Caco-2 (cell line): ENCODE measurements around the gene PES1. TPM values are rescaled to one million over a fixed set of nuclear protein-coding genes. Genes with fewer than 3 reads are reported as not detected.
"Not testable (repeated sequence)": the region's sequence is repeated elsewhere in the genome, so short reads cannot be mapped to it uniquely, and the experiment has no call there.

Experiments
- BruUV-seq: library from RNA; stranded (reverse); fragments of 400-500 nt; replicated peaks from 2 replicates; lab custom pipeline; 2021; lab: Mats Ljungman, UMichigan
- CTCF ChIA-PET: fragments of 300-600 bp; sonication (Branson Sonifier 250); formaldehyde crosslinking; loops from one replicate; lab custom pipeline; 2022; ENCODE audit warnings: antibody characterized with exemption; lab: Charles Lee
- POLR2A ChIA-PET: fragments of 300-600 bp; sonication (Branson Sonifier 250); formaldehyde crosslinking; loops from one replicate; lab custom pipeline; 2022; ENCODE audit warnings: antibody characterized with exemption; lab: Charles Lee
- DNase-seq, 2 experiments: peaks; one replicate each; pipeline versions ENCODE4 v3.0.0 to v3.0.0-alpha.2; 2020 to 2022
- H3K27me3 ChIP-seq: replicated peaks from 2 replicates; pipeline ENCODE4 v1.6.0; 2011; ENCODE audit warnings: low read length; ENCODE audit not compliant: control insufficient read depth, insufficient read depth
- H3K36me3 ChIP-seq: 2 replicates; pipeline ENCODE4 v1.5.1; 2011; ENCODE audit warnings: low read length; ENCODE audit not compliant: control insufficient read depth, insufficient read depth
- H3K4me1 ChIP-seq: fragments of 250-450 bp; sonication (Bioruptor Pico); 2 replicates; pipeline ENCODE4 v1.5.1; 2020; ENCODE audit warnings: mild to moderate bottlenecking
- H3K4me3 ChIP-seq: 2 replicates; pipeline ENCODE4 v1.5.1; 2011; ENCODE audit warnings: low read depth, mild to moderate bottlenecking, control low read depth, low read length
- H3K9me3 ChIP-seq: fragments of 250-450 bp; sonication (Bioruptor Pico); 2 replicates; pipeline ENCODE4 v1.5.1; 2020; ENCODE audit warnings: mild to moderate bottlenecking, moderate library complexity
- H3K27ac Mint-ChIP-seq: one replicate; pipeline ENCODE4 v1.8.0; 2022; ENCODE audit warnings: mixed read lengths; ENCODE audit not compliant: unreplicated experiment
- H3K27me3 Mint-ChIP-seq: one replicate; pipeline ENCODE4 v1.8.0; 2022; ENCODE audit warnings: mixed read lengths; ENCODE audit not compliant: insufficient read depth, unreplicated experiment
- H3K36me3 Mint-ChIP-seq: one replicate; pipeline ENCODE4 v1.8.0; 2022; ENCODE audit warnings: mild to moderate bottlenecking, mixed read lengths; ENCODE audit not compliant: insufficient read depth, unreplicated experiment
- H3K4me1 Mint-ChIP-seq: one replicate; pipeline ENCODE4 v1.8.0; 2022; ENCODE audit warnings: low read depth, mixed read lengths; ENCODE audit not compliant: unreplicated experiment
- H3K4me3 Mint-ChIP-seq: one replicate; pipeline ENCODE4 v1.8.0; 2022; ENCODE audit warnings: mild to moderate bottlenecking, moderate library complexity, mixed read lengths; ENCODE audit not compliant: unreplicated experiment
- H3K9me3 Mint-ChIP-seq: one replicate; pipeline ENCODE4 v1.8.0; 2022; ENCODE audit warnings: mixed read lengths; ENCODE audit not compliant: unreplicated experiment
- CTCF ChIP-seq, 2 experiments: fragments of 200-600 bp in 1 of 2; IDR thresholded peaks; 1 replicate in 1 of 2; 2 replicates in 1 of 2; pipeline versions ENCODE4 v1.5.1 to v1.8.0; 2011 to 2022; ENCODE audit warnings: antibody characterized with exemption in 1 of 2, control low read depth in 1 of 2, inconsistent platforms in 1 of 2, low read depth in 1 of 2, low read length in 1 of 2, mild to moderate bottlenecking in 1 of 2, moderate library complexity in 1 of 2; ENCODE audit not compliant: insufficient read depth in 1 of 2, severe bottlenecking in 1 of 2, unreplicated experiment in 1 of 2
- intact Hi-C: fragments of 100-400 bp; cut with micrococcal nuclease; formaldehyde crosslinking; loops from one replicate; pipeline ENCODE4 v1.10.0; 2022; ENCODE audit not compliant: unreplicated experiment
- total RNA-seq: library from RNA; stranded (reverse); gene quantifications from 2 replicates; pipeline ENCODE4 v1.2.3, GENCODE V29; 2022

Gene PES1
- total RNA-seq, 1 experiment from 2014 or later: 110 TPM

DNA sequence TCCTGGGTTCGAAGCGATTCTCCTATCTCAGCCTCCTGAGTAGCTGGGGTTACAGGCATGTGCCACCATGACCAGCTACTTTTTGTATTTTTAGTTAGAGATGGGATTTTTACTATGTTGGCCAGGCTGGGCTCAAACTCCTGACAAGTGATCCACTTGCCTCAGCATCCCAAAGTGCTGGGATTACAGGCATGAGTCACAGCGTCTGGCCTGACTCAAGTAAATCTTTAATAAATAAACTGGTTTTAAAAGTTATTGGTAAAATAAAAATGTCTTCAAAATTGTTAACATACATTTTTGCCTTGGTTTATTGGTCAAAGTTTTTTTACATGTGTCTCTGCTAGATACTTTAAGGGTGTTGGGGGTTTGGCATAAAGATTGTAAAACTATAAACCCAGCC lies 7.3 kb upstream of the PES1 start:
- Mint-ChIP-seq H3K4me3 (no peak overlapping the region), H3K27ac (no peak overlapping the region), H3K36me3 (no peaks in the 10 kb centered on the region), H3K4me1 (no peaks in the 10 kb centered on the region), H3K27me3 (no peaks in the 10 kb centered on the region), H3K9me3 (no peaks in the 10 kb centered on the region)
- H3K4me1 ChIP-seq: no peaks in the 10 kb centered on the region
- no peak for DNase-seq
- no peaks in the 10 kb centered on the region for H3K9me3 ChIP-seq
- BruUV-seq: no TSS peak
- ChIA-PET POLR2A (no interaction called here), CTCF (no interaction called here)
- intact Hi-C loops: no loop called here
- TF ChIP-seq CTCF (IDR thresholded peaks at IDR 0.05; ENCODE audit: insufficient read depth in 1 of 2, low read depth in 1 of 2, low read length in 1 of 2, severe bottlenecking in 1 of 2, unreplicated experiment in 1 of 2): no peak
- H3K27me3 ChIP-seq: no peaks in the 10 kb centered on the region
- no peak overlapping the region for H3K4me3 ChIP-seq
- no peaks in the 10 kb centered on the region for H3K36me3 ChIP-seq

- no peak for TF ChIP-seq CTCF (IDR thresholded peaks at IDR 0.05; ENCODE audit: insufficient read depth in 1 of 2, low read depth in 1 of 2, low read length in 1 of 2, severe bottlenecking in 1 of 2, unreplicated experiment in 1 of 2)
- Histone ChIP-seq H3K9me3 (no peaks in the 10 kb centered on the region), H3K4me1 (no peaks in the 10 kb centered on the region), H3K36me3 (no peaks in the 10 kb centered on the region), H3K4me3 (no peak overlapping the region), H3K27me3 (no peaks in the 10 kb centered on the region)
- no peak overlapping the region for H3K27ac Mint-ChIP-seq
- ChIA-PET CTCF (interaction anchor here (1.1 kb wide), 1 partner anchor 9 kb away, joined by 3 read pairs; no protein-coding TSS in a partner anchor), POLR2A (interaction anchor here (0.6 kb wide), 2 partner anchors 11 to 31 kb away, joined by 3 read pairs; partner anchors contain the start of gene TCN2)
- H3K36me3 Mint-ChIP-seq: no peaks in the 10 kb centered on the region
- no peak overlapping the region for H3K4me3 Mint-ChIP-seq
- intact Hi-C loops: no loop called here
- no peaks in the 10 kb centered on the region for H3K9me3 Mint-ChIP-seq
- no TSS peak for BruUV-seq
- H3K4me1 Mint-ChIP-seq: no peaks in the 10 kb centered on the region
- H3K27me3 Mint-ChIP-seq: peaks cover 4% of the 10 kb centered on the region
- no peak for DNase-seq
These were observed 5.2 kb upstream of the PES1 start for GRCh38 chr22:30596886-30597285.

GRCh38 chr22:30596199-30596598 lies 4.5 kb upstream of the PES1 start:
- Mint-ChIP-seq H3K9me3 (no peaks in the 10 kb centered on the region), H3K27ac (no peak overlapping the region), H3K36me3 (no peaks in the 10 kb centered on the region), H3K4me1 (no peaks in the 10 kb centered on the region), H3K4me3 (no peak overlapping the region), H3K27me3 (peaks cover 4% of the 10 kb centered on the region)
- H3K27me3 ChIP-seq: no peaks in the 10 kb centered on the region
- no peaks in the 10 kb centered on the region for H3K36me3 ChIP-seq
- ChIA-PET POLR2A (no interaction called here), CTCF (interaction anchor here (0.6 kb wide), 1 partner anchor 10 kb away, joined by 4 read pairs; no protein-coding TSS in a partner anchor)
- no peak for TF ChIP-seq CTCF (IDR thresholded peaks at IDR 0.05; ENCODE audit: insufficient read depth in 1 of 2, low read depth in 1 of 2, low read length in 1 of 2, severe bottlenecking in 1 of 2, unreplicated experiment in 1 of 2)
- no peaks in the 10 kb centered on the region for H3K9me3 ChIP-seq
- BruUV-seq: no TSS peak
- DNase-seq: no peak
- H3K4me1 ChIP-seq: no peaks in the 10 kb centered on the region
- H3K4me3 ChIP-seq: no peak overlapping the region
- intact Hi-C loops: no loop called here

DNA sequence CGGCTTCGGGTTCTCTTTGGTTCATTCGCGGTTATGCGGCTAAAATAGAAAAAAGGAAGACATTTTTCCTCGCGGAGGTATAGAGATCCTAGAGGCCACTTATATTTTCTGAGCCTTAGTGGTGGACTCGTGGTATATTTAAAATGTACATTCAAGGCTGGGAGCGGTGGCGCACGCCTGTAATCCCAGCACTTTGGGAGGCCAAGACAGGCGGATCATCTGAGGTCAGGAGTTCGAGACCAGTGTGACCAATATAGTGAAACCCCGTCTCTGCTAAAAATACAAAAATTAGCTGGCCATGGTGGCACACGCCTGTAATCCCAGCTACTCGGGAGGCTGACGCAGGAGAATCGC lies 627 bp upstream of the PES1 start:
- not testable (repeated sequence) for H3K27me3 Mint-ChIP-seq, H3K27ac Mint-ChIP-seq, H3K36me3 ChIP-seq, H3K27me3 ChIP-seq, BruUV-seq, H3K9me3 ChIP-seq, H3K9me3 Mint-ChIP-seq, H3K4me3 Mint-ChIP-seq, DNase-seq, H3K4me1 Mint-ChIP-seq, H3K4me1 ChIP-seq
- ChIA-PET CTCF (interaction anchor here (1.0 kb wide), 1 partner anchor 76 kb away, joined by 3 read pairs; the partner anchor contains the start of gene DUSP18), POLR2A (interaction anchor here (0.6 to 1.4 kb wide), 7 partner anchors 9 to 486 kb away, joined by 3 to 16 read pairs (median 4); partner anchors contain the start of genes MORC2, TCN2 and TUG1)
- intact Hi-C loops: loop anchor here (1.0 kb wide), 1 partner anchor 18 kb away; the partner anchor contains the start of gene GAL3ST1
- H3K4me3 ChIP-seq: 0 out of 2 replicates have a peak overlapping the region, but pooled peaks have one; percentile 2
- peaks cover 14% of the 10 kb centered on the region for H3K36me3 Mint-ChIP-seq
